Neural progenitor cell (in vitro differentiated cells): ENCODE data around the gene HVCN1.

Experiments
- CTCF ChIP-seq: fragments of 200-600 bp; sonication (generic); IDR thresholded peaks from 2 replicates; pipeline ENCODE4 v1.5.1; 2017; ENCODE audit warnings: antibody characterized with exemption, mild to moderate bottlenecking
- EZH2 ChIP-seq: fragments of 200-600 bp; sonication (generic); IDR thresholded peaks from 2 replicates; pipeline ENCODE4 v1.6.1; 2017; ENCODE audit warnings: antibody characterized with exemption, mild to moderate bottlenecking, moderate library complexity

GRCh38 chr12:110725267-110725666 is 36.4 kb upstream of the HVCN1 start:
- TF ChIP-seq EZH2: no peak
- TF ChIP-seq CTCF: no peak
